SK-N-SH treated with all-trans-retinoic acid at 6 μM for 48 hours (cell line): Measurements from ENCODE around the gene ZNF681.

ENCODE experiments used
- CREB5 ChIP-seq: fragments of 250-450 bp; sonication (Bioruptor Pico); IDR thresholded peaks from 2 replicates; pipeline ENCODE4 v1.5.1; 2020; ENCODE audit warnings: low read depth, mild to moderate bottlenecking, moderate library complexity
- ESRRG ChIP-seq: fragments of 250-450 bp; sonication (Bioruptor Pico); IDR thresholded peaks from 2 replicates; pipeline ENCODE4 v1.6.1; 2021; ENCODE audit warnings: mild to moderate bottlenecking
- PATZ1 ChIP-seq: fragments of 250-450 bp; sonication (Bioruptor Pico); IDR thresholded peaks from 2 replicates; pipeline ENCODE4 v1.8.0; 2020; ENCODE audit warnings: mild to moderate bottlenecking, moderate library complexity, borderline replicate concordance
- TOX ChIP-seq: fragments of 250-450 bp; sonication (Bioruptor Pico); IDR thresholded peaks from 2 replicates; pipeline ENCODE4 v1.8.0; 2021; ENCODE audit warnings: mild to moderate bottlenecking, moderate library complexity, borderline replicate concordance
- ZFP3 ChIP-seq: fragments of 250-450 bp; sonication (Bioruptor Pico); IDR thresholded peaks from 2 replicates; pipeline ENCODE4 v1.5.0; 2020; ENCODE audit warnings: mild to moderate bottlenecking, moderate library complexity
- ZFP30 ChIP-seq: fragments of 450-650 bp; formaldehyde crosslinking; IDR thresholded peaks from 2 replicates; pipeline ENCODE4 v1.5.0; 2022; ENCODE audit warnings: mild to moderate bottlenecking, moderate library complexity
- ZNF8 ChIP-seq: fragments of 450-650 bp; formaldehyde crosslinking; IDR thresholded peaks from 2 replicates; pipeline ENCODE4 v1.5.0; 2020; ENCODE audit warnings: mild to moderate bottlenecking, moderate library complexity
- TF ChIP-seq, protein P1 (sequence below): fragments of 250-450 bp; sonication (Bioruptor Pico); IDR thresholded peaks from 2 replicates; pipeline ENCODE4 v1.8.0; 2021; ENCODE audit warnings: low read depth, mild to moderate bottlenecking, moderate library complexity, borderline replicate concordance

DNA sequence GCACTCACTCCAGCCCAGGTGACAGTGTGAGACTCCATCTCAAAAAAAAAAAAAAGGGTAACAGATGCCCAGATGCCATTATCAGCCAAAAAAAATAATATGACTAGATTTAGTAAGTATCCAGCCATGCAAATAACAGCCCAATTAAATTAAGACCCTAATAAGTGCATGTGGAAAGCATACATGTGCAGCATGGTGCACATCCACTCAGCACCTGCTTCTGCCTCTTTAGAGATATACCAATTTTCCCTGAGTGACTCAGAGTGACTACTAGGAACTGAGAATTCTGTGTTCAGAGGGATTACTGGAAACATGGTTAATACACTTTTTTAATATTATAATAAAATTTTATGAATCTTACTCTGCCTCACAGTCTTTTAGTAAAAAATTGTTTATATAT is 41.9 kb downstream of the ZNF681 start:
- no peak for TF ChIP-seq ESRRG (CRISPR knock-in tag)
- no peak for TF ChIP-seq TOX (CRISPR knock-in tag)
- TF ChIP-seq ZFP30 (CRISPR knock-in tag), result no peak
- no peak for TF ChIP-seq PATZ1 (CRISPR knock-in tag)
- TF ChIP-seq ZNF8 (CRISPR knock-in tag), result no peak
- no peak for TF ChIP-seq ZFP3 (CRISPR knock-in tag)
- TF ChIP-seq, protein P1, sequence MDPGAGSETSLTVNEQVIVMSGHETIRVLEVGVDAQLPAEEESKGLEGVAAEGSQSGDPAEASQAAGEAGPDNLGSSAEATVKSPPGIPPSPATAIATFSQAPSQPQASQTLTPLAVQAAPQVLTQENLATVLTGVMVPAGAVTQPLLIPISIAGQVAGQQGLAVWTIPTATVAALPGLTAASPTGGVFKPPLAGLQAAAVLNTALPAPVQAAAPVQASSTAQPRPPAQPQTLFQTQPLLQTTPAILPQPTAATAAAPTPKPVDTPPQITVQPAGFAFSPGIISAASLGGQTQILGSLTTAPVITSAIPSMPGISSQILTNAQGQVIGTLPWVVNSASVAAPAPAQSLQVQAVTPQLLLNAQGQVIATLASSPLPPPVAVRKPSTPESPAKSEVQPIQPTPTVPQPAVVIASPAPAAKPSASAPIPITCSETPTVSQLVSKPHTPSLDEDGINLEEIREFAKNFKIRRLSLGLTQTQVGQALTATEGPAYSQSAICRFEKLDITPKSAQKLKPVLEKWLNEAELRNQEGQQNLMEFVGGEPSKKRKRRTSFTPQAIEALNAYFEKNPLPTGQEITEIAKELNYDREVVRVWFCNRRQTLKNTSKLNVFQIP (CRISPR knock-in tag), result no peak
- TF ChIP-seq CREB5 (CRISPR knock-in tag), result no peak
